Measurements from ENCODE around the gene TCF12.

The TCF12 gene

DNA sequence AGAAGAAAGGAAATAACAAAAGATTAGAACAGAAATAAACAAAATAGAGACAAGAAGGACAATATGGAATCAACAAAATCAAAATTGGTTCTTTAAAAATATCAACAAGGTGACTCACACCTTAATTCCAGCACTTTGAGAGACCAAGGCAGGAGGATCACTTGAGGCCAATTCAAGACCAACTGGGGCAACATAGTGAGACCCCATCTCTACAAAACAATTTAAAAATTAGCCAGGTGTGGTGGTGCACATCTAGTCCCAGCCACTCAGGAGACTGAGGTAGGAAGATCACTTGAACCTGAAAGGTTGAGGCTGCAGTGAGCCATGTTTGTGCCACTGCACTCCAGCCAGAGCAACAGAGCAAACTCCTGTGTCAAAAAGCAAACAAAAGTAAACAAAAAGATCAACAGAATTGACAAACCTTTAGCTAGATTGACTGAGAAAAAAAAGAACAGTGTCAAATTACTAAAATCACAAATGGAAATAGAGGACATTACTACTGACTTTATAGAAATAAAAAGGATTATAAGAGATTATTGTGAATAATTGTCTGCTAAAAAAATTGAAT is 267.1 kb downstream of the TCF12 start:
- no peak for DNase-seq (ENCODE audit: extremely low spot score, insufficient read length, low read depth)
- FAIRE-seq = no peak

DNA sequence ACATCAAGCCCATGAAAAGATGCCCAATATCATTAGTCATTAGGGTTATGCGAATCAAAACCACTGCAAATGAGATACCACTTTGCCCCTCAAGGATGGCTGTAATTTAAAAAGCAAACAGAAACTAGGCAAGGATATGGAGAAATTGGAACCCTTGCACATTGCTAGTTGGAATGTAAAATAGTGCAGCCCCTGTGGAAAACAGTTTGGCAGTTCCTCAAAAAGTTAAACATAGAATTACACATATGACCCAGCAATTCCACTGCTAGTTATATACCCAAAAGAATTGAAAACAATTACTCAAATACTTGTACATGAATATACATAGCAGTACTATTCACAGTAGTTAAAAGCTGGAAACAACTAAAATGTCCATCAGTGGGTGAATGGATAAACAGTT is 271.0 kb downstream of the TCF12 start:
- no peak for DNase-seq (ENCODE audit: extremely low spot score, insufficient read length, low read depth)
- FAIRE-seq = no peak

DNA sequence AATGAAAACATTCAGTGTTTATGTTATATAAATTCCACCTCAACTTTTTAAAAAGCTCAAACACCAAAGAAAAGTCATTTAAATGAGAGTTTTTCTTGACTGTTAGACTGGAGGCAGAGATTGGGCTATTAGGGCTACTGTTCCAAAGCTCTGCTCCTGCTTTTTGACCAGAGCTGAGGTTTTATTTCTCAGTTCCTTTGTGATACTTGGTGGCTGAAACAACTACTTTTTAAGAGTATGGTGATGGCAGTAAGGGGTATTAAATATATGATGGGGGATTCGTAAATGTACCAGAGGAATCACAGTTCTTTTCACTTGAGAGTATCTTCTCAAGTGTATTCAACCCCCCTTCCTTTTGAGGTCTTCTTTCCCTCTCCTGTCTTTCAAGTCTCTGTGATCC is 271.8 kb downstream of the TCF12 start:
- FAIRE-seq = peak; percentile 36
- DNase-seq (ENCODE audit: extremely low spot score, insufficient read length, low read depth) = no peak

DNA sequence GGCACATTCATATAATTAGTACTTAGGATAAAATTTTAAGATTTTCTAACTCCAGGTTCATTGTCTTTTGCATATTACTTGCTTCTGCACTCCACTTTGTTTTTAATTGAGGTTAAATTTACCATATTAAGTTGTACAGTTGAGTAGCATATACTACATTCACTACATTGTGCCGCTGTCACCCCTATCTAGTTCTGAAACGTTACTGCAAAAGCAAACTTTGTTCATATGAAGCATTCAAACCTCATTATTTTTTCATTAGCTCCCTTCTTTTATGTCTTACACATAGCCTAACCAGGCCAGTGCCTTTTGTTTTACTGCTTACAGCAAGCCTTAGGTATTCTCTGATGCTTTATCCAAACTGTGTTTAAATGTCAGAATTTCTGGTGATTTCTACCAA is 274.7 kb downstream of the TCF12 start:
- FAIRE-seq (no peak), DNase-seq (ENCODE audit: extremely low spot score, insufficient read length, low read depth) (no peak)

DNA sequence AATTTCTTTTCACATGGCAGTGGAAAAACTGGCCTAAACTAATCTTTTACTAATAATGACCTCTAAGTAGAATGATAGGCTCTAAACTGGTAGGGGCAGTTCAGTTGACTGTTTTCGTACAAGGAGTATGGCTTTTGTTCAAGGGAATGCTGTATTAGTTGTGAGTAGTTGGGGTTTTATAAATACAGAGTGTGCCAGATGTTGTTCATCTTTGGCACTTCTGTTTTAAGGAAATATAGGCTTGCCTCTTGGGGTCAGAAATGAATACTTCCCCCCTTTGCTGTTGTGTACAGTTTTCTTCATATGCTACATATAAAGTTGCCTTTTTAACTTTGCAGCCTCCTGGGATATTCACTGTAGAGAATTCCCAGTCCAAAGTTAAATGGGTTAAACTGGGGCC is 276.9 kb downstream of the TCF12 start:
- FAIRE-seq (no peak), DNase-seq (ENCODE audit: extremely low spot score, insufficient read length, low read depth) (no peak)

DNA sequence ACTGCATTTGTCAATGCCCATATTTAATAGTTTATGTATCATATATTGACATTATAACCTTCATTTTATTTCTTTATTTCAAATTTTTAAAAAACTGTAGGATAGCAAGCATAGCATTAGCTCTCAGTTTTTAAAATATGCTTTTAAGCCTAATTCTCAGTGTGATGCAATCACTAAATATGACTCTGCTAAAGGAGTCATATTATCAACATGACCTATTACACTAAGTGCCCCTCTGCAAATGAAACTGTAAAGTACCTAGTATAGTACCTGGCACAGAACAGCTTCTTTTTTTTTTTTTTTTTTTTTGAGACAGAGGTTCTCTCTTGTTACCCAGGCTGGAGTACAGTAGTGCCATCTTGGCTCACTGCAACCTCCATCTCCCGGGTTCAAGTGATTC is 278.4 kb downstream of the TCF12 start:
- DNase-seq (ENCODE audit: extremely low spot score, insufficient read length, low read depth) (no peak), FAIRE-seq (no peak)

DNA sequence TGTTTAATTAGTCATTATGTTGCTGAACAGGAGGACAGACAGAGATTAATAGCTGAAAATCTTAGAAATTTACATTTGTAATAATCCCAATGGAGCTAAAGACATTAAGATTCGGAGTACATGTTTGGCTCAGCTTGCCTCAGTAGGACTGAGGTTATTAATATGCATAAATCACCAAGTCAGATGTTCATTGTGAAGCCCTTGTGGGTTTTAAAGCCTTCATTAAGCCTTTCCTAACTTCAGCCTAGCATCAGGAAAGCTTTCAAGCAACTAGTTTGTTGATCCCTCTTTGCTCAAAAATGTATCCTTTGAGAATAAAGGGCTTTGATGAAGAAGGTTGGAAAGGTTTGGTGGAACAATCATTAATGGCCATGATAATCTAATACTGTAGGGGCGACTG is 279.7 kb downstream of the TCF12 start:
- no peak for DNase-seq (ENCODE audit: extremely low spot score, insufficient read length, low read depth)
- FAIRE-seq = no peak

DNA sequence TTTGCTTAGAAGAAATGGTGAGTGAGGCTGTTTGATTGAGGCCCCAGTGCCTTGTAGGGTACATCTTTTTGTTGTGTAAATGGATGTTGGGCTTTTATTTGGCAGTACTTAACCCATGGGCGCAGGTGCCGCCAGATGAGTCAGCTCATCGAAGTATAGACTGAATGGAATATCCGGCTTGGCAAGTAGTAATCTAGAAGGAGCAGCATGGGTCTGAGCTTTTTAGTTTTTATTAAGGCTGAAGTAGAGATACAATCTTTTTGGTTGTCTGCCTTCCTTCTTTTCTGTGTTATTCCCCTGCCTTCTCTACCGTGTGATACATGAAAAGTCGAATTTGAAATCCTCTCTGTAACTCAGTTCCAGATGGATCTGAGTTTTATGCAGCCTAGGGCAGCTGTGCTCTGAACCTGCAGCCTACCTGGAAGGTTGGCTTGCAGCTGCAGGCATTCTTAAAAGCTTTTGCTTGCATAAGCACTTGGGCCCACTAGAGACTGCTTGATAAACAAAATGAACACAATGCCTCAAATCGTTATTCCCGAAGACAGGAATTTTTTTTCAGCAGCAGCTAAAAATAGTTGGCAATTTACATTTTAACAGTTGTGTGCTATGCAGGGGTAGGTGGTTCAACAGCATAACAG is 280.3 kb downstream of the TCF12 start:
- FAIRE-seq = no peak

DNA sequence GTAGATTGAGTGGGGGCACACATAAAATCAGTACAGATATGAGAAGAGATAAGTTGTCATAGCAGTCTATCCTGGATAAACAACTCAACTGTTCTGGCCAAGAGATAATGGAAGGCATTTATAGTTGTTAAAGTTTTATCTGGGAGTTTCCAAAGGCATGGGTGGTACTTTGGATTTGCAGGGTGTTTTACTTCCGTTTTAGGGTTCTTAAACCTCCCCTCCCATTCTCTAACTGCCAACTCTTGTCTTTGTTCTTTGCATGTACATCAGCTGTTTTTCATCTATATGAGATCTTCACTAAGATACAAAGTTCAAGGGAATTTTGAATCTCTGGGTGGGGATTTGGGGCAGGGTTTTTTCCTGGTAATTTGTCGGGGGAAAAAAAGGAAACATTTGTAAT is 283.1 kb downstream of the TCF12 start:
- DNase-seq (ENCODE audit: extremely low spot score, insufficient read length, low read depth) (no peak), FAIRE-seq (no peak)

More for the DNA sequence above, 280.3 kb downstream of the TCF12 start:
- DNase-seq (ENCODE audit: extremely low spot score, insufficient read length, low read depth) = no peak

DNA sequence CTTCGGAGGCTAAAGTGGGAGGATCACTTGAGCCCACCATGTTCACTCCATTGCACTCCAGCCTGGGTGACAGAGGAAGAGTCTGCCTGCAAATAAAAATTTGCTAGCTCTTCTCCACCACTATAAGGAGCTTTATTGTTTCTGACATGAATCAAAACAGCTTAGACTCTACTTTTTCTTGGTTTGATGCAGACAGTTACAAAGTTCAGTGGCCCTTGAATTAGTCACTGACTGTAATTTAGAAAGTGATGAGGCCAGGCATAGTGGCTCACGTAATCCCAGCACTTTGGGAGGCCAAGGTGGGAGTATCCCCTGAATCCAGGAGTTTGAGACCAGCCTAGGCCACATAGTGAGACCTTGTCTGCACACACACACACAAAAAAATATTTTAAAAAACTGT is 285.5 kb downstream of the TCF12 start:
- DNase-seq (ENCODE audit: extremely low spot score, insufficient read length, low read depth) (no peak), FAIRE-seq (no peak)

DNA sequence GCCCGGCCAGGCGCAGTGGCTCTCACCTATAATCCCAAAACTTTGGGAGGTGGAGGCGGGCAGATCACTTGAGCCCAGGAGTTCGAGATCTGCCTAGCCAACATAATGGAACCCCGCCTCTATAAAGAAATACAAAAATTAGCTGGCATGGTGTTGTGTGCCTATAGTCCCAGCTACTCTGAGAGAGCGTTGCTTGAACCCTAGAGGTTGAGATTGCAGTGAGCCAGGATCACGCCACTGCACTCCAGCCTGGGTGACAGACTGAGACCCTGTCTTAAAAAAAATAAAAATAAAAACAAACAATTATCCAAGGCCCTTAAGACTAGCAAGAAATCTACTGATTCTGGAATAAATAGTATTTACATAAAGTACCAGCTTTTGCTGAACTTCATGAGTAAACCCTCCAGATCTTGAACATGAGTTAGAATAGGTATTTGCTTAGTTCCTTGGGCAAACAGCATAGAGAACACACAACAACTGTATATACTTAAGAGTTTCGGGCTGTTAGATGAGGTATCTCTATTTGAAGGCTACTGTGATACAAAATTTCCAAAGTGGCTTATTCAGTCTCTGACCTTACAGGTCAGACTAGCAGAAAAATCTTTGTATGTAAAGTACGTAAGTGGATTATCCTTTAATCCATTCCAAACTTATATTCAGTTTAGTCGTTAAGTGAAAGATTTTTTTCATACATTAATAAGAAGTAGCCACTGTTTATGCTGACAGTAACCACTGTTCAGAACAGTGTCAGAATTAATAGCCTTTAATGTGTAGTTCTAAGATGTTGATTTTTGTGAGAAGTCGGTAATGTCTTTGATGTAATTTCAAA is 286.8 kb downstream of the TCF12 start:
- DNase-seq (ENCODE audit: extremely low spot score, insufficient read length, low read depth) (no peak), FAIRE-seq (no peak)

DNA sequence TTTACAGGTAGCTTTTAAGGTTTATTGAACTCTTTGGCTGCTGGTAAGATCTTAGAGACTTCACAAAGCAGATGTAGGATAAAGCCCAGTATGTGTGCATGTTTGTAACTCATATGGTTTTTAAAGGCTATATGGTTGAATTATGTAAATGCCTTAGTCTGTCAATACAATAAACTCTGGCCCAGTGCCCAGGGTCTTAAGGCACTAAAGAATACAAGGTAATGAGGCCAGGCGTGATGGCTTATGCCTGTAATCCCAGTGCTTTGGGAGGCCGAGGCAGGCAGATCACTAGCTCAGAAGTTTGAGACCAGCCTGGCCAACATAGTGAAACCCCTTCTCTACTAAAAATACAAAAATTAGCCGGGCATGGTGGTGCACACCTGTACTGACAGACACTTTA is 287.6 kb downstream of the TCF12 start:
- DNase-seq (ENCODE audit: extremely low spot score, insufficient read length, low read depth) (no peak), FAIRE-seq (no peak)

DNA sequence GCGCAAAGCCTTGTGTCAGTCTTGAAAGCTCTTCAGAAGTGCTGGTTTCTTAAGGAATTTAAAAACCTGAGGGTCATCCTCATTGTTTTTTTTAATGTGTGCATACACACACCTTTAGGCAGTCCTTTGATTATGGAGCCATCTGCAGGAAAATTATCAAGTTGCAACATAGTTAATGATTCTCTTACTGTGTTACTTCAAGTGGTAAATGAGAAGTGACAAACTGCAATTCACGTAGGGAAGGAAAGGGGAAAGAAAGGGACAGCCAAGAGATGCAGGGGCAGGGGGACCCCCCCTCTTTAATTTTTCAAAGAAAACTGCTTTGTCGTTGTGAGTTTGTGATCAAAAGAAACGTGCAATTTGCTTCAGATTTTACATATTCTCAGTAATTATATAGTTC is 295.4 kb downstream of the TCF12 start:
- peak; percentile 78 for FAIRE-seq
- DNase-seq (ENCODE audit: extremely low spot score, insufficient read length, low read depth) = no peak

DNA sequence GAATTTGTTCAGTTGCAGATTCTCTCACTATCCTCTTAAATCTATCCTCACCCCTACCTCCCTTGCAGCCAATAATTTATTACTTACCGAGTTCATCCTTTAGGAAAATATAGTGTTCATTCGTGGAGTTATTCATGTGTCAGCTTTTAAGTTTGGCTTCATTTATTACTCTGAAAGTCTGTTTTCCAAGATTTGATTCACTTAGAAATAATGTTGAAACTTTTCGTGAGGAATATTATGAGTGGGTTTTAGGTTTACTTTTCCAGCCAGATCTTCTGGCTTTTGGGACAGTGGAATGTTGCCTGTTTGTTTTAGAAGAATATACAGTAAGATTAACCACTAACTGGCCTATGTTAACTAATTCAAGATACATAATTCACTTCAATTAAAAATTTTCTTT is 296.9 kb downstream of the TCF12 start:
- FAIRE-seq (no peak), DNase-seq (ENCODE audit: extremely low spot score, insufficient read length, low read depth) (no peak)

DNA sequence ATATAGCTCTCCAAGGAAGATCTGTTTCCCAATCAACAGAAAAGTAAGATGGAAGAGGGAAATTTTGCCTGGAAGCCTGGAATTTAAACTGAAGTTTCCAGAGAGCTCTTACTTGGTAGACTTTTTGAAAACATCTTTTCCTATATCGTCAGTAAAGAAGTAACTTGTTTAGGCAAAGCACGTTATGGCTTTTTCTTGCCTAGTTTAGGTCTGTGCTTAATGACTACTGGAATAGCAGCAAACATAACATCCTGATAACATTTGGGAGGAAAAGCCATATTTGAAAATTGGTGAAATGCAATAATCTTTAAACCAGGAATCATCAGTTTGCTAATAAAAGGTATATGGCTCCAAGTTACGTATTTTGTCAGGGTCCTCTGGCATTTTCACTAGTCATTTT is 297.4 kb downstream of the TCF12 start:
- DNase-seq (ENCODE audit: extremely low spot score, insufficient read length, low read depth) (no peak), FAIRE-seq (no peak)

DNA sequence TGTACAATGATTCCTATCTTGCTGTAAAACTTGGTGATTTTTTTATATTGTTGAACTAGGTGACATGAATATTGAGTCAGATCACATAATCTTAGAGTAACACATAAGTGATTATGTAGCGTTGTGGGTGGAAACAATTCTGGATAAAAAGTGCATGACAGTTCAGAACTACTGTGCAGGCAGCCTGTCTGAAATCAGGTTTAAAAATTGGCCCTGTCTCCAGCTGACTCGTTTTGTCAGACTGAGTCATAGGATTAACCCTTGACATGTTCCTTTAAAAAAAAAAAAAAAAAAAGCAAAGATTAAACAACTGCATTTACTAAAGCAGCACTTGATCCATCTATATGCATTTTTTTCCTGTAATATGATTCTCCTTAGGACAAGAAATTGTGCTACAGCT is 297.8 kb downstream of the TCF12 start:
- FAIRE-seq (no peak), DNase-seq (ENCODE audit: extremely low spot score, insufficient read length, low read depth) (no peak)

DNA sequence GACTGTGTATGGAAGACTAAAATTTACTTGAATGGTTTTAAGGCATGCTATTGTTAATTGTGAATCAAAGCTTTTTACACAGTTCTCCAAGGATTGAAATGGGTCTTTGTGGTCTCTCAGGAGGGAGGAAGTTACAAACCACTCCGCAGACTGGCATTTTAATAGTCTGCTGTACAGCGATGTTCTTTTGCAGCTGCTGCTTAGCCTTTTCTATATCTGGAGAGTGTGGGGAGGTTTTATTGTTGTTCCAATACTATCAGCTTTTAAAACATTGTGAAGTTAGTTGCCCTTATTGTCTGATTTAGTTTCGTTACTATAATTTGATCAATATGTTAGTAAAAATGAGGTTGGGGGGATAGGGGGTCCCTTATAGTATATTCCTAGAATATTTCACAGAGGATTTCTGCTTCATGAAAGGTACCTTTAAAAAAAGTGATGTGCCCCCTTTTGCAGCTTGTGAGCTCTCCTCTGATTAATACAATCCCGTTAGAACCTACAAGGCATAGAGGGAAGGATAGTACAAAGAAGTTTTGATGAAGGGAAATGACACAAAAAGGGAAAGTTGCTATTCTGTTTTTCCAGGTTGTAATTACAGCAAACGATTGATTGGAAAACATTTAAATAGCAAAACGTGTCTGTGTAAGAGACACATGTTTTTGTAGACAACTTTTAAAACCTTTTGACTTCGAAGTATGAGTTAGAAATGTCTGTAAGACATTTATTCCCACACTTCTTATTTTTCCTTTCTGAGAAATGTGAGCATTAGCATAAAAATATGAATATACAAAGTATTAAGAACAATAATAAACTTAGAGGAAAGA is 299.5 kb downstream of the TCF12 start:
- DNase-seq (ENCODE audit: extremely low spot score, insufficient read length, low read depth) (no peak), FAIRE-seq (no peak)

DNA sequence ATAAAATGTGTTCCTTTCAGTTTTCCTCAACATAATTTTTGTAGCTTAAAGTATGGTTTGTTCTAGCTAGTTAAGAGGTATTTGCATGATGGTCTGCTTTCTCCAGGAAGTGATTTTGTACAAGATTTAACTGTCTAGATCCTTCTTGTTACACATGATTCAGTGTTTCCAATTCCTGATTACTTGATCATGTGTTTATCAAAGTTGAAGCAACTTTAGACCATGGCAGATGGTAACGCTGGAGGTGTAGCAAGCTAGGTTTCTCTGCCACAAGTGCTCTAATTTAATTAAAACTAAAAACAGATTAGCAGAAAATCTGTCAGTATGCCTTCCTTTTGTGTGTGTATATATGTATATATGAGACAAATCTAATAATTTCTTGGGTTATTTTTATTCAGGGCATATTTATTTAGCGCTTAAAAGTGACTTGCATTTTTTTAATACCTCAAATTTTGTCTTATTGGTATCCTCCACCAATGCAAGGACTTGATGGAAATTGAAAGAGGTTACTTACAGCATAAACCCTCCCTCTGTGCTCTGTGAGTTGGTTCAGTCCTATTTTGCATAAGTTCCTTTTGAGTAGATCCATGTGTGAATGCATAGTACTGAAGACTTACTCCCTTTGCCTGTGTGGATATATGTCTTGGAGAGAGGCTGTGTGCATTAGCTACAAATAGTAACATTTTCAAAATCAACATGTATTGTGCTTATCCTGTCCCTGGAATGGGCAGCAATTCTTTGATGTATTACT is 300.6 kb downstream of the TCF12 start:
- FAIRE-seq (peak; percentile 50), DNase-seq (ENCODE audit: extremely low spot score, insufficient read length, low read depth) (no peak)

DNA sequence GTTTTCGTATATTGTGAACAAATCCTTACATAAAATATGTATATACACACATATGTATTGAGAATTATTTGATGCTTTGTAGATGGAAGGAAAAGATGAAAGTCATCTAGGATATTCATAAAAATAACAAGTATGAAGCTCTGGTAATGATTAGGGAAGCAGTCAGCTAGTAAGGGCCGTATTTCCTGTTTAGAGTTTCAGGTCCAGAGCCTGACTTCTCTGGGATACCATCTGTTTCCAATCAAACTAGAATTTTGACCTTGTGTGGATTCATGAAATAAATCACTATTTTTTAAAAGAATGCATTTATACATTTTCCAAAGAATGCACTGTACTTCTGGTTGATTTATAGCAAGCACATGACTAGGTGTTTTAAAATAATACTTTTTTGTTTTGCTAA is 301.8 kb downstream of the TCF12 start:
- DNase-seq (ENCODE audit: extremely low spot score, insufficient read length, low read depth) = no peak
- FAIRE-seq = no peak

DNA sequence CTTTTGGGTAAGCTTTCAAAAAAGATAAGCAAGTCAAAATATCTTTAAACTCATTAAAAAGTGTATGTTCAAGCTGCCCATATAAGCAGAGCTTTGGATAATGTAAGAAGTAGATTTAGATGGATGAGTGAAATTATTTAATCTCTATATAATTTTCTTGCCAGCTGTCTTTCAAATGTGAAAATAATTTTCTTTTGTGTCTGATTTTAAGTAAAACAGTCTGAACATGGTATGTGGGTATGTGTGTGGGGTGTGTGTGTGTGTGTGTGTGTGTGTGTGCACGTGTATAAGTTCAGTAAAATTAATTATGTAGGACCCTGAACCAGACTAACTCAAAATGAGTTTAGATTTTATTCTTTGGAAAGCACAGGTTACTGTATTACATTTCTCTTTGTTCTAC is 302.7 kb downstream of the TCF12 start:
- DNase-seq (ENCODE audit: extremely low spot score, insufficient read length, low read depth) (no peak), FAIRE-seq (no peak)

Measured in GM18507 (cell line).